HEK293T (cell line): Measurements from ENCODE around the gene FAM53C.

ENCODE experiments used
- ARNT ChIP-seq: fragments of 450-650 bp; IDR thresholded peaks from 2 replicates; pipeline ENCODE4 v1.6.1; 2017; ENCODE audit warnings: mild to moderate bottlenecking
- FOXK2 ChIP-seq: fragments of 450-650 bp; IDR thresholded peaks from 2 replicates; pipeline ENCODE4 v1.6.1; 2016; ENCODE audit warnings: mild to moderate bottlenecking
- FOXM1 ChIP-seq: fragments of 450-650 bp; IDR thresholded peaks from 2 replicates; pipeline ENCODE4 v1.6.1; 2017; ENCODE audit warnings: mild to moderate bottlenecking, borderline replicate concordance
- HDGF ChIP-seq: fragments of 450-650 bp; IDR thresholded peaks from 2 replicates; pipeline ENCODE4 v1.6.1; 2017; ENCODE audit warnings: antibody characterized with exemption, borderline replicate concordance
- L3MBTL2 ChIP-seq: fragments of 450-650 bp; conservative IDR thresholded peaks from 2 replicates; pipeline ENCODE4 v1.6.1; 2016; ENCODE audit warnings: mild to moderate bottlenecking
- LEF1 ChIP-seq: fragments of 450-650 bp; IDR thresholded peaks from 2 replicates; pipeline ENCODE4 v1.6.1; 2017; ENCODE audit warnings: mild to moderate bottlenecking, borderline replicate concordance
- NFRKB ChIP-seq: fragments of 450-650 bp; IDR thresholded peaks from 2 replicates; pipeline ENCODE4 v1.6.1; 2016; ENCODE audit warnings: mild to moderate bottlenecking, moderate library complexity
- SP1 ChIP-seq: fragments of 450-650 bp; IDR thresholded peaks from 2 replicates; pipeline ENCODE4 v1.6.1; 2017
- TARDBP ChIP-seq: fragments of 450-650 bp; IDR thresholded peaks from 2 replicates; pipeline ENCODE4 v1.6.1; 2016
- ZNF384 ChIP-seq: fragments of 450-650 bp; IDR thresholded peaks from 2 replicates; pipeline ENCODE4 v1.6.1; 2016

DNA sequence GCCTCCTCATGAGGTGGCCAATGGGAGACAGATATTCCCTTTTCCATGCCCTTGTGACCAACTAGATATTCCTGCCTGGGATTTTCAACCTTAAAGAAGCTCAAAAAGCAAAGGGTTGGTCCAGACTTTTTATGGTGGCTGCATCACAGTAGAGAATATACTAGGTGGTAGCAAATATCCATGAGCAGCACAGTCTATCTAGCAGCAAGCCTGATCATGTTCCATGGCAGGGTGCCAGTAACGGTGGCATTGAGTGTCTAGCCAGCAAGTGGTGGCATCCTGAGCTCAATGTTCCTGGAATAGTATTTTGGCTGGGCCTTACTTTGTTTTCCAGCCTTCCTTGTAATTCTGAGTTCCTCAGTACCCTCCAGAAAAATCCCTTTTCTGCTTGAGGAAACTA, 32.3 kb upstream of the FAM53C start:
- TF ChIP-seq NFRKB (no peak), LEF1 (no peak), FOXK2 (no peak), ARNT (no peak), ZNF384 (no peak), TARDBP (no peak), FOXM1 (no peak), HDGF (no peak), L3MBTL2 (no peak), SP1 (no peak)
